ENCODE data around the gene CYP4F22.
A peak's percentile ranks its signal among the peaks of the same experiment; 100 is the strongest.
"Not testable (repeated sequence)": the region's sequence is repeated elsewhere in the genome, so short reads cannot be mapped to it uniquely, and the experiment has no call there.

Gene CYP4F22

DNA sequence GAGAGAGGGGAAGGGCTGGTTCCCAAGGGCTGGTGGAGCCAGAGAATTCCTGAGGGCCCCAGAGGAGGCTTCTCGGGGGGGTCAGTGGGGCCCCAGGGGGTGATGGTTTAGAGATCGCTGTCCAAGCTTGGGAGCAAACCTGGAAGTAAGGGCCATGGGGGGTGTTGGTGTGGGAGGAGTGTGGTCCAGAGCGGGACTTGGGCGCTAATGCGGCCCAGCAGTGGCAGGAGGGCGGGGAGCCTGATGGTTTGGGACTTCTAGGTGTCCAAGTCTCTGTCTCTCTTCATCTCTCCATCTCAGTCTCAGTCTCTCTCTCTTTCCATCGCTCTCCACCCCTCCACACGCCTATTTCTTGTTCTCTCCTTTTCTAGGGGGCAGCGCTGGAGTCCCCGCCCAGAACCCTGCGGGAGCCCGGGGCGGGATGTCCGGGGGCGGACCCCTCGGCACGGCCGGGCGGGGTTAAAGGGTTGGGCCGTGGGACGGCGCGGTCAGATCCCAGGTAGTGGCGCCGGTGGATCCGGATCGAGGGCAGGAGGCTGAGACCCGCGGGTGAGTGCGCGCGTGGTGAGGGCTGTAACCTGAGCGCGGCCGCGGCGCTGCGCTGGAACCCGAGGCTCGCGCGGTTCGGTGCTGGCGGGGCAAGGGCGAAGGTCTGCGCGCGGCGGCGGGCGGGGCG lies at the start of gene CYP4F22:
TSS of gene CYP4F22 (plus strand) at position 491 of the 676 bp plus-strand sequence. CDS start 16,812 bp downstream, outside the sequence.
- DNase-seq (ENCODE audit: low read depth): no peak

DNA sequence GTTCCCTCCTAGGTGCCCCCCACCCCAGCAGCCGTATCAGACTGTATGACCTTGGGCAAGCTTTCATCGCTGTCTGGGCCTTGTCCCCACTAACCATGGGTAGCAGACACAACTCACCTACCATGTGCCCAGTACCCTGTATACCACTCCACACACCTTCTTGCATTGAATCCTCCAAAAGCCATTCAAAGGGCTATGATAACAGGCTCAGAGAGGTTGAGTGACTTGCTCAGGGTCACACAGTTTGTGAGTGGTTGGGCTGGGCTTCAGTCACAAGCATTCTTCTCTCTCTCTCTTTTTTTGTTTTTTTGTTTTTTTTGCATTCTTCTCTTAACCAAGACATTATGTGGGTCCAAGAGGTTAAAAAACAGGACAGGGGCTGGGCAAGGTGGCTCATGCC lies 46.6 kb upstream of the CYP4F22 start:
- no peak for DNase-seq (ENCODE audit: low read depth)

DNA sequence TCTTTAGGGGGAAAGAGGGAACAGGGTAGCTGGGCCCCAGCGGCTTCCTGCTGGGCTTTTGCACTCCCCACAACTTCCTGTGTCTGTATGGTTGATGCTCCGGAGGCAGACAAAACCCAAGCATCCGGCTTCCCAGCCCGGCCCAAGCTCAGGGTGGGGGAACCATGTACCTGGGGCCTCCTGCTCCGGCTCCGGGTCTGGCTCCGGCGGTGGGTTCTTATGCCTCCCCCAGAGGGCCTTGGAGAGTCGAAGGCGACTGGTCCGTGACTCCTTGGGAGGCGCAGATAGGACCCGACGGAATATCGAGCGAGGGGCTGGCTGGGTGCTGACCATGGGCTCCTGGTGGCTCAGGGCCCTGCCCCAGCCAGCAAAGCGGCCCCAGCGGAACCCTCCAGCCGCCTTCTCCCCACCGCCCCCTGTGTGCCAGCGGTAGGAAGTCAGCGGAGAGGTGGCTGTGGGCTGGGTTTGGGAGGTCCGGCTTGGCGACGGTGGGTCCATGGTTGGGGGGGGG lies 44.4 kb upstream of the CYP4F22 start:
- peak; percentile 67 for DNase-seq (ENCODE audit: low read depth)

DNA sequence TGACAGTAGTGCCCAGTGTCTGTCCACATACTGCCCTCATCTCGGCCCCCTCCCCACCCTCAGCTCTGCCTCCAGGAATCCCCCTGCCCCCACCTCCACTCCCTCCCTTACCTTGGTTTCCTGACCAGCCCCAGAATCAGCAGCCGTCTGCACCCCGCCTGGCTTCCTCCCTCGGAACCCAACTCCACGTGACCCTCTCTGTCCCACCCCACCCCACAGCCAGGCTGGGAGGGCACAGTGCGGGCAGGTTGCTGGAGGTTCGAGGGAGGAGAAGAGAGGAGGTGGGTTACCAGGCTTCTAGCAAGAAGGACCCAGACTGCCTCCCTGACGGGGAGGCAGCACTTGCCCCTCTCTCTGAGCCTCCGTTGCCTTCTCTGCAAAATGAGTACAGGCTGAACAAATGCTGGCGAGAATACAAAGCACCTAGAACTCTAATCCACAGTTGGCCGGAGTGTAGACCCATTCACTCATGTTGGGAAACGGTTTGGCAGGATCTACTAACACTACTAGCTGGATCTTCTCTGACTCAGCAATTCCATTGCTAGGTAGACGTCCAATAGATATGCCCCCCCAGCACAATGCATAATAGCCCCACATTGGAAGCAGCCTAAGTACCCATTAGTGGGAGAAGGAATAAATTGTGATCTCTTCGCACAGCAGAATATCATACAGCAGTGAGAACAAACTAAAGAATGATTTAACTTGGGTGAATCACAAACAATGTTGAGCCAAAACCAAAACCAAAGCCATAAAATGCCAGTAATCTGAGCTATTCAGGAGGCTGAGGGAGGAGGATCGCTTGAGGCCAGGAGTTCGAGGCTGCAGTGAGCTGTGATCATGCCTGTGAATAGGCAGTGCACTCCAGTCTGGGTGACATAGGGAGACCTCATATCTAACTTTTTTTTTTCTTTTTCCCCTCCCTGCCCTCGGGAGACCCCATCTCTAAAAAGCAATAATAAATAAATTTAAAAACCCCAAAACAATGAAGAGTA lies 43.6 kb upstream of the CYP4F22 start, which contains the start of gene RASAL3:
TSS of gene RASAL3 (minus strand) at position 151 of the 992 bp plus-strand sequence. CDS start 186 bp downstream, outside the sequence.
- DNase-seq (ENCODE audit: low read depth): peak; percentile 59

DNA sequence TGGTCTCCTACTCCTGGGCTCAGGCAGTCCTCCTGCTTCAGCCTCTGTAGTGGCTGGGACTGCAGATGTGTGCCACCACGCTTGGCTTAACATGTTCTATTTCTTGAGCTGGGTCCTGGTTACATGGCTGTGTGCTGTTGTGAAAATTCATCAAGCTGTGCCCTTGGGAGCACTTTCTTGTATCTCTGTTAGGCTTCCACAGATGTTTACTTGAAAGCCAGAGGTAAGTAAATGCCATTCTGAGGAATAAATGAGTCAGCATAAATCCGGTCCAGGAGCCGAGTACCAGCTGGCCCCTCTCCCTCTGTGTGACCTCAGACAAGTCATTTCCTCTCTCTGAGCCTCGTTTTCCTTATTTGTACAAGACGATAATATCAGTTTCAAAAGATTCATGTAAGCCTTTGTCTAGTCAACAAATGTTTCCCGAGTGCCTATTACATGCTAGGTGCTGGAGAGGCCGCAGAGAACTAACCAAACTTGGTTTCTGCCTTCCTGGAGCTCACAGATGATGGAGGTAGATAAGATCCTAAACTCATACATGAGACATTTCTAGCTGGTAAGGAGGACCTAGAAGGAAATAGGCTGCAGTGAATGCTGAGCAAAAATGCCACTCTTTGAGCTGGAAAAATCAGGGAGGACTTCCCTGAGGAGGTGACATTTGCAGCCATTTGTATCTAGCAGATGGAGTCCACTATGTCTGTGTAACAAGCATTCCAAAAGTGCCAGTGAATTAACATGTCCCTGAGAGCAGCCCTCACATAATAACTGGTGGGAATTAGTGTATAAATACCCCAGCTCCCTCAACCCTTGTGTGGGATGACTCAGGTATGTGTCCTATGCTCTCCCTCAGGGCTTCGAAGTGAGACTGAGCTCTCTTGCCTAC lies 41.2 kb upstream of the CYP4F22 start:
- peak; percentile 50 for DNase-seq (ENCODE audit: low read depth)

DNA sequence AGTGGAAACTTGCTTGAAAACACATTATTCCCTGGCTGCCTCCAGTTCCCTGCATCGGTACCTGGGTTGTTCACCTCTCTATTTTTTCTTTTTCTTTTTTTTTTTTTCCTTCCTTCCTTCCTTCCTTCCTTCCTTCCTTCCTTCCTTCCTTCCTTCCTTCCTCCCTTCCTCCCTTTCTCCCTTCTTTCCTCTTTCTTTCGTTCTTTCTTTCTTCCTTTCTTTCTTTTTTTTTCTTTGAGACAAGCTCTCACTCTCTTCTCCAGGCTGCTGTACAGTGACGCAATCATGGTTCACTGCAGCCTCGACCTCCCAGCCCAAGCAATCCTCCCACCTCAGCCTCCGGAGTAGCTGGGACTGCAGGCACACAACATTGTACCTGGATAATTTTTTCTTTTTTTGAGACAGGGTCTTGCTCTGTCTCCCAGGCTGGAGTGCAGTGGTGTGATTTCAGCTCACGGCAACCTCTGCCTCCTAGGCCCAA lies 40.6 kb upstream of the CYP4F22 start:
- DNase-seq (ENCODE audit: low read depth): no peak

DNA sequence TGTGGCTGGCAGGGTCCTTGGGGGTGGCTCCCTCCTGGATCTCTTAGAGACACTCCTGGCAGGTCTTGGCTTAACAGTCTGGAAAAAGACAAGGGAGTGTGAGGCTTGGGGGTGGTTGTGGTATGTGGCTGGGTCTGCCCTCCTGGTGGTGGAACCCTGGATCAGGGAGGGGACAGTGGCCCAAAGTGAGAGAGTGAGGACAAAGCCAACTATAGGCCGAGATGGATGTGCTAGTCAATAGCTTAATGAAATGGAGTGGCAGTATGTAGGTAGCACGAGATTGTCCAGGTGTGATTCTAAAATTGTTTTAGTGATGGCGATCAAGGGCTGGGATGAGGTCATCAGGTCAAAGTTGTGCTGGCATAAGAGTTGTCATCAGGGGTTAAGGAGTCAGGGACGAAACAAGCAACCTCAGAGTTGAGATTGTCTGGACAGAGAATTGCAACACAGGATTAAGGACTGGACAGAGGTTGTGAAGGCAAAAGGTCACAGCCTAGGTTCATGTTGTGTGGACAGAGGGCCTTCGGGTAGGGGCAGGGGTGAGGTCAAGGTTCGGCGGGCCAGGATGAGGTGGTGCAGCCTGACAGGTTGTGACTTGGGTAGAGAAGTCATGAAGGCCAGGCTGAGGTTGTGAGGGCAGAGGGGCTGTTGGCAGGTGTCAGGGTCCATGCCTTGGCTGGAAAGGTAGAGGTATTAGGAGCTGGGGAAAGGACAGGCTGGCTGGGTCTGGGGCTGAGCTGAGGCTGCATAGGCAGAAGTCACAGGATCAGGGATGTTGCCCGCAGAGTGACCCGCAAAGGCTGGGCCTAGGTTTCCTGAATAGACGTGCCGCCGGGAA lies 39.4 kb upstream of the CYP4F22 start:
- DNase-seq (ENCODE audit: low read depth): no peak

DNA sequence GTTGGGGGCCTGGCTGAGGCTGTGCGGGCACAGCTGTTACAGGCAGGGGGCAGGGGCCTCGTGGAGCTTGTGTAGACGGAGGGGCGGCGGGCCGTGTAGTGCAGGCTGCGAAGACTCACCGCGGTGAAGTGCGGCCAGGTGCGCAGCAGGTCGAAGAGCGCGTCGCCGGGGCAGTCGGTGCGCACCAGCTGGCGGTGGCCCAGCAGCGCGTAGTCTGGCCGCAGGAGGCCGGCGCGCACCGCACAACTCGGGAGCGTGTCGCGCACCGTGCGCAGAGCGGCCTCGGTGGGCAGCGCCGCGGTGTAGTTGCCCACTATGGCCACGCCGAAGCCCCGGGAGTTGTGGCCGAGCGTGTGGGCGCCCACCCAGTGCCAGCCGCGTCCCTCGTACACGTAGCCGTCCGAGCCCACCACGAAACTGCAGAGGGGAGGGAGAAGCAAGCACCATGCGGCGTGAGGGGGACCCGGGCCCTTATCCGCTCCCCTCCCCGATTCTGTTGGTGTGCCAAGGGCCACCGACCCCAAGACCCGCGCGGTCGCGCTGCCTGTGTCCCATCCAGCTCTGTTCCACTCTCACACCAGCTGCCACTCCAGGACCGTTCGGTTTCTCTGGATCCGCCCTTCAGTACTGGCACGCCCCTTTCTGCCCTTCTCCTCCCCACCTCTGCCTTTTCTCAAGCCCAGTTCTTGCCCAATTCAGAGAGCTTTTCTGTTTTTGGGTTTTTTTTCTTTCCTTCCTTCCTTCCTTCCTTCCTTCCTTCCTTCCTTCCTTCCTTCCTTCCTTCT lies 38.6 kb upstream of the CYP4F22 start:
- no peak for DNase-seq (ENCODE audit: low read depth)

DNA sequence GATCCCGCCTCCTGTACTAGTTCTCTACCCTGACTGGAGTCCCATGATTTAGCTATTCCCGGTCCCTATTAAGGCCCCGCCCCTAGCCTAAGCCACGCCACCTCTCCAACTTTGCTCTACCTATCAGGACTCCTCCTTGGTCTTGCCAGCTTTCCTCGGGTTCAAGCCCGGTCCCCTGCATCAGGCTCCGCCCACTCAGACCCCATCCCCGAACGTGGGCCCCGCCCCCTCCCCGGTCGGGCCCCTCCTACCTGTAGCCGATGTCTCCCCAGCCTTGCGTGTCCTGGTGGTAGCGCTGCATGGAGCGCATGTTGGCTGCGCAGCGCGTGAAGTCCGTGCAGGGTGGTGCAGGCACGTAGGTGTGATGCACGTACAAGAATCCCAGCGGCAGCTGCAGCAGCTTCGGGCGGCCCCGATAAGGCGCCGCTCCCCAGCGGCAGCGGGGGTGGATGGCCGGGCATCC lies 36.7 kb upstream of the CYP4F22 start:
- no peak for DNase-seq (ENCODE audit: low read depth)

DNA sequence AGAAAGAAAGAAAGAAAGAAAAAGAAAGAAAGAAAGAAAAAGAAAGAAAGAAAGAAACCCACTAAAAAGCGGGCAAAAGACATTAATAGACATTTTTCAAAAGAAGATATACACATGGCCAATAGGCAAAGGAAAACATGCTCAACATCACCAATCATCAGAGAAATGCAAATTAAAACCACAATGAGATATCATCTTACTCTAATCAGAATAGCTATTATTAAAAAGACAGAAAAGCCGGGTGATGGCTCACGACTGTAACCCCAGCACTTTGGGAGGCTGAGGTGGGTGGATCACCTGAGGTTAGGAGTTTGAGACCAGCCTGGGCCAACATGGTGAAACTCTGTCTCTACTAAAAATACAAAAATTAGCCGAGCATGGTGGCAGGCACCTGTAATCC lies 34.5 kb upstream of the CYP4F22 start:
- DNase-seq (ENCODE audit: low read depth): not testable (repeated sequence)

DNA sequence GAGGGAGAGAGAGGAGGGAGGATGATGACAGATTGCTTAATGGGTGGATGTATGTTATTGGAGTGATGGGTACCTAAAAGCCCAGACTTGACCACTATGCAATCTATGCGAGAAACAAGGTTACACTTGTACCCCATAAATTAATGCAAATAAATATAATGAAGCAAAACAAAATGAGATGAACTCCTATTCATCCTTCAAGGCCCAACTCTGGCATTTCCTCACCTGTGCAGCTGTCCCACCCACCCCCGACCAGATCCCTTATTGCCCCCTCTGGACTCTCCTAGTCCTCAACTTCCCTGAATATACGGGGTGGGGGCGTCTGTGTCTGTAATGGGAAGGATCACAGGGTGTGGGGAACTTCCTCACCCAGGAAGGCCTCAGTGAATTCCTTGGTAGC lies 33.2 kb upstream of the CYP4F22 start:
- no peak for DNase-seq (ENCODE audit: low read depth)

DNA sequence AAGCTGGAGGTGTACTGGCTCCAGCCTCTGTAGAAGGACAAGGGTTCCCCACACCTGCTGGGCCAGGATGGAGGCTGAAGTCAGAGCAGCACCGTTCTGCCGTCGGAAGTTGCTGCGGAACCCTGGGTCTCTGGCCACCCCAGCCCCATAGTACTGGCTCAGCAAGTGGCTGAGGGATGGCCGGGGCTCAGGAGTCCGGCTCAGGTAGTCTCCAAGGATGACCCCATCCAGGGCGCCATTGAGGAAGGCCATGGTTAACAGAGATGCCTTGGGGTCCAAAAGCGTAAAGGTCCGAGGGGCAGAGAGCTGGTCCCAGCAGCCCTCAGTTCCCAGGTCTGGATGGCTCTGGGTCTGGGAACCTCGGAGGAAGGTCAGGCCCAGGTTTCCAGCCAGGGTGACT lies 32.7 kb upstream of the CYP4F22 start:
- DNase-seq (ENCODE audit: low read depth): no peak

DNA sequence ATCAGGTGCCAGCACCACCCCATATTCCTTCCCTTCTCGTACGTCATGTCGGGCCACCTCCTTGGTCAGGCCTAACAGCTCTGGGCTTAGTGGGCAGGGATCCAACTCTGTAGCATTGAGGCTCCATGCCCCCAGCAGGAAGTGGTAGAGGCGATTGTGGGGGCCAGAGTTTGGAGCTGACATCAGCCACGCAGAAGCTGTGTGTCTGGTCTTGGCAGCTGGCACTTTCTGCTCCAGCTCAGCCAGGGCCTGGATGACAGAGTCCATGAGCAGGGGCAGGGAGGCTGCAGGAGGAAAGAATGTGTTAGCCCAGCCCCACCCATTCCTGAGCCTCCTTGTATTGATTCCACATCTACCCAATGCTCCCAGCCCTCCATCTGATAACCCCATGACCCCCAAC lies 32.0 kb upstream of the CYP4F22 start:
- DNase-seq (ENCODE audit: low read depth): no peak

DNA sequence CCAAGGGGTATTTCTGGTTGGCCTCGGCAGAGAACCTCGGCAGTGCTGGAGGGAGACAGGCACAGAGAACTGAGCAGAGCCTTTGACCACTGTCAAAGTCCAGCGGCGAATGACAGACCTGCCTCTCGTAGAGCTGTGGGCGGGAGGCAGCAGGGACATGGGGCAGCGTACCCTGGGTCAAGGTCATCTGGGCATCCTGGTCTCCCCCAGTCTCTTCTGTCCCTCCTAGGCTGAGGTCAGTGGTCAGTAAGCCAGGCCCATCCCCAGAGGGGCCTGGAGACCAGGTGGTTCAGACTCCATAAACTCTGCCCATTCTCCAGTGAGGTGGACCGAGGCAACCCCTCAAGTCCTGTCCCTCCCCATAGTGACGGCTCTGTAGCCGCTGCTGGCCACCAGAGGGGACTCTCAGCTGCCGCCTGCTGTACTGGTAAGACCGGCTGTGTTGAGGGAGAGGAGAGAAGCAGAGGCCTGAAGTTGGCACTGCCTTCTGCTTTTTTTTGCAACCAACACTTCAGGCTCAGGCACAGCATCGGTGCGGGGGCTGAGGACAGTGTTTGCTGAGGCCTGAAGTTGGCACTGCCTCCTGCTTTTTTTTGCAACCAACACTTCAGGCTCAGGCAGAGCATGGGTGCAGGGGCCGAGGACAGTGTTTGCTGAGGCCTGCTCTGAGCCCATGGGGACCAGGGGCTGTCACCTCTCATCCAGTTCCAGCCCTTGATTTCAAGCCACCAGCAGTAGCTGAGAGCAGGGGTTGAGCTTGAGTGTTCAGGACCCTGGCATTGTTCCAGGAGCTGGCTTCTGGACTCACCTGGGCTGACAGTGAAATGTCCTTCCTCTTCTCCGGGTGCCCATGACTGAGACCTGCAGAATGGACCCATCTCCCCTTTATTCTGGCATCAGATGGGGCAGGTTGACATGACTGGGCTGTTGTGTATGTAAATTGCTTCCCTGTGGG lies 28.7 kb upstream of the CYP4F22 start, which contains the start of gene PGLYRP2:
TSS of gene PGLYRP2 (minus strand) at position 111 of the 955 bp plus-strand sequence. CDS start 130 bp downstream, outside the sequence.
- no peak for DNase-seq (ENCODE audit: low read depth)

DNA sequence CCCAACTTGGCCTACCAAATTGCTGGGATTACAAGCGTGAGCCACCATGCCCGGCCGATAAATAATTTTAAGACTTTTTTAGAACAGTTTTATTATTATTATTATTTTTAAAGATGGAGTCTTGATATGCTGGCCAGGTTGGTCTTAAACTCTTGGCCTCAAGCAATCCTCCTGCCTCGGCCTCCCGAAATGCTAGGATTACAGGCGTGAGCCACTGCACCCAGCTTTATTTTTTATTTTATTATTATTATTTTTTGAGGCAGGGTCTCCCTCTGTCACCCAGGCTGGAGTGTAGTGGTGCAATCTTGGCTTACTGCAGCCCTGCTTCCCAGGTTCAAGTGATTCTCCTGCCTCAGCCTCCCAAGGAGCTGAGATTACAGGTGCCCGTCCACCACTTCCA lies 27.3 kb upstream of the CYP4F22 start:
- not testable (repeated sequence) for DNase-seq (ENCODE audit: low read depth)

DNA sequence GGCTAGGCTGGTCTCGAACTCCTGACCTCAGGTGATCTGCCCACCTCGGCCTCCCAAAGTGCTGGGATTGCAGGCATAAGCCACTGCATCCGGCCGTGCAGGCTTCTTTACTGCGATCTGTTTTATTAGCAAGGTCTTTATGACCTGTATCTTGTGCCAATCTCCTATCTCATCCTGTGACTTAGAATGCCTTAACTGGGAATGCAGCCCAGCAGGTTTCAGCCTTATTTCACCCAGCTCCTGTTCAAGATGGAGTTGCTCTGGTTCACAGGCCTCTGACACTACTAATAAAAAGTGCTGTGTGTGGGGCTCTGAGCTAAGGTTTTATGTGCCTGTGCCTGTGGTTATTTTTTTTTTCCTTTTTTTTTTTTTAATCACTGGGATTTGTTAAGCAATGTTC lies 22.6 kb upstream of the CYP4F22 start:
- DNase-seq (ENCODE audit: low read depth): not testable (repeated sequence)

DNA sequence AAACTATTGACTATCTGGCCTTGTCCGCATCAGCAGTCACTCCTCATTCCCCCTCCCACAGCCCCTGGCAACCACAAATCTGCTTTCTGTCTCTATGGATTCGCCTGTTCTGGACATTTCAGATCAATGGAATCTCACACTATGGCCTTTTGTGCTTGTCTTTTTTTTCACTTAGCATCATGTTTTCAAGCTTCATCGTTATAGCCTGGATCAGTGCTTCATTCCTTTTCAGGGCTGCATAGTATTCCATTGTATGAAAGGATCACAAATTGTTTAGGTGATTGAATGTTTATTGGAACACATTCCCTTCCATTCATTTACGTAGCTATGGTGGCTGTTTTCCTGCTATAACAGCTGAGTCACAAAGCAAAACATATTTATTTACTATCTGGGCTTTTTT lies 21.3 kb upstream of the CYP4F22 start:
- no peak for DNase-seq (ENCODE audit: low read depth)

DNA sequence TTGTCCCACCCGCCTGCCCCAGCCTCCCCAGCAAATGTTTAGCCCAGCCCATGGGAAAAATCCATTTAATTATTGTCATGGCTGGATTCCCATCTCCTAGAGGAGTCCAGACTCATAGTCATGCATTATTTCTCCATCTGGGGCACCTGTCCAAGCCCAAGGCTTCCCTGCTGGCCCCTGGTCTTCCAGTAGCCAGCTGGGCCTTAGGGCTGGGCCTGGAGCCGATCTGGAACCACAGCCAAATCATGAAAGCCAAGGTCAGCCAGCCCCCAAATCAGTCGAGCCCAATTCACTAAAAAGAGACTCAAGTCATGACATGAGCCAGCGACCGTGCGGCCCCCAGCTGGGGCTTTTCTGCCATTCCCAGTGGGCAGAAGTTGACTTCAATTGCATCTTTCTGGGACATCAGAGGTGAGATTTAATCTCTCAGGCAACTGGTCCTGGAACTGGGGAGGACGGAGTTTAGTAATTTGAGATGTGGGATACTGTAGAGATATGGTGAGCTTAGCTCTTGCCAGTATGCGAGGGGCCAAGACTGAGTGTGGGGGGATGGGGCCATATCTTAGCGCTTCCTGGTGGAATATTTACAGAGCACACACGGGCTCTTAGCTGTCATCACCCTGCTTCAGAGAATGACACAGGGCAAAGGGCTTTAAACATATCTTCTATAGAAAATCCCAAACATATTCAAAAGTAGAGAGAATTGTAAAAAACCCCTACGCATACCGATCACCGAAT lies 19.7 kb upstream of the CYP4F22 start:
- no peak for DNase-seq (ENCODE audit: low read depth)

All from stimulated activated CD8-positive, alpha-beta memory T cell treated with anti-CD3 and anti-CD28 coated beads, Interleukin-12 subunit alpha, Interleukin-12 subunit beta, amount 100 ng/mL, for 1 hour (primary cell).